ENCODE results near the gene HOXA9. TPM values are rescaled to one million over a fixed set of nuclear protein-coding genes. Genes with fewer than 3 reads are reported as not detected.

Gene HOXA9
- total RNA-seq, 1 donor from 2014 or later, result 1.2 TPM

- Histone ChIP-seq H3K36me3 (no peaks in the 10 kb centered on the region), H3K4me3 (peak overlapping the region; percentile 45), H3K27me3 (peaks cover 5% of the 10 kb centered on the region), H3K9me3 (no peaks in the 10 kb centered on the region), H3K27ac (peak overlapping the region; percentile 89), H3K4me1 (peaks cover 31% of the 10 kb centered on the region)
- DNase-seq (no peak), ATAC-seq (no peak)
- intact Hi-C loops (cut with DNase I), result loop anchor here (5.0 kb wide), 1 partner anchor 266 kb away; no protein-coding TSS in a partner anchor
- no peak for TF ChIP-seq CTCF (IDR thresholded peaks at IDR 0.05)
These were observed 42.3 kb downstream of the HOXA9 start for GRCh38 chr7:27123007-27123476.

GRCh38 chr7:27122077-27122910 is 43.0 kb downstream of the HOXA9 start:
- no peaks in the 10 kb centered on the region for H3K9me3 ChIP-seq
- H3K4me3 ChIP-seq, result peak overlapping the region; percentile 45
- no peak for DNase-seq
- peaks cover 26% of the 10 kb centered on the region for H3K4me1 ChIP-seq
- H3K27ac ChIP-seq, result peak overlapping the region; percentile 89
- intact Hi-C loops (cut with DNase I), result loop anchor here (5.0 kb wide), 1 partner anchor 265 kb away; no protein-coding TSS in a partner anchor
- no peak for ATAC-seq
- TF ChIP-seq CTCF (IDR thresholded peaks at IDR 0.05), result no peak
- peaks cover 5% of the 10 kb centered on the region for H3K27me3 ChIP-seq
- H3K36me3 ChIP-seq, result no peaks in the 10 kb centered on the region

GRCh38 chr7:27121684-27122076 is 43.7 kb downstream of the HOXA9 start:
- Histone ChIP-seq H3K4me3 (peak overlapping the region; percentile 45), H3K27me3 (peaks cover 5% of the 10 kb centered on the region), H3K9me3 (no peaks in the 10 kb centered on the region), H3K36me3 (no peaks in the 10 kb centered on the region), H3K4me1 (peaks cover 23% of the 10 kb centered on the region), H3K27ac (peak overlapping the region; percentile 89)
- ATAC-seq (no peak), DNase-seq (no peak)
- no peak for TF ChIP-seq CTCF (IDR thresholded peaks at IDR 0.05)
- intact Hi-C loops (cut with DNase I), result loop anchor here (5.0 kb wide), 1 partner anchor 264 kb away; no protein-coding TSS in a partner anchor

GRCh38 chr7:27119412-27119911 is 45.9 kb downstream of the HOXA9 start:
- H3K9me3 ChIP-seq, result no peaks in the 10 kb centered on the region
- no peak for TF ChIP-seq CTCF (IDR thresholded peaks at IDR 0.05)
- peak overlapping the region; percentile 65 for H3K4me3 ChIP-seq
- H3K4me1 ChIP-seq, result peaks cover 9% of the 10 kb centered on the region
- H3K27ac ChIP-seq, result peak overlapping the region; percentile 89
- intact Hi-C loops (cut with DNase I), result no loop called here
- ATAC-seq, result no peak
- H3K36me3 ChIP-seq, result no peaks in the 10 kb centered on the region
- peaks cover 5% of the 10 kb centered on the region for H3K27me3 ChIP-seq
- no peak for DNase-seq

- ATAC-seq, result no peak
- no peaks in the 10 kb centered on the region for H3K36me3 ChIP-seq
- H3K27ac ChIP-seq, result peak overlapping the region; percentile 89
- no peak for DNase-seq
- H3K27me3 ChIP-seq, result peaks cover 5% of the 10 kb centered on the region
- peak overlapping the region; percentile 65 for H3K4me3 ChIP-seq
- intact Hi-C loops (cut with DNase I), result no loop called here
- H3K9me3 ChIP-seq, result no peaks in the 10 kb centered on the region
- TF ChIP-seq CTCF (IDR thresholded peaks at IDR 0.05), result no peak
- peaks cover 9% of the 10 kb centered on the region for H3K4me1 ChIP-seq
These were observed 46.8 kb downstream of the HOXA9 start for GRCh38 chr7:27118580-27118979.

All from upper lobe of right lung (tissue), 1 donor.